Loucy (cell line): ENCODE results near the gene ASB16.

ENCODE experiments used
- CTCF ChIP-seq: fragments of 200-600 bp; sonication (generic); conservative IDR thresholded peaks from 2 replicates; pipeline ENCODE4 v1.5.1; 2014; ENCODE audit warnings: mild to moderate bottlenecking, antibody characterized with exemption, low read length
- EZH2phosphoT487 ChIP-seq: fragments of 200-600 bp; IDR thresholded peaks from 2 replicates; pipeline ENCODE4 v1.6.1; 2018; ENCODE audit warnings: antibody characterized with exemption, mild to moderate bottlenecking, moderate library complexity, borderline replicate concordance

- TF ChIP-seq CTCF (peak; percentile 24; the same call in 1 of the 2 replicates), EZH2phosphoT487 (no peak)
Observed at GRCh38 chr17:44222112-44222869, 51.8 kb downstream of the ASB16 start.
